ENCODE measurements around the gene WIPF2. TPM values are rescaled to one million over a fixed set of nuclear protein-coding genes. Genes with fewer than 3 reads are reported as not detected.
"Not testable (repeated sequence)": the region's sequence is repeated elsewhere in the genome, so short reads cannot be mapped to it uniquely, and the experiment has no call there.

Gene WIPF2
- polyA plus RNA-seq, 1 donor (not counting 4 experiments of a cell fraction or from before 2014, with no cell fraction given), result 8.5 TPM

GRCh38 chr17:40194821-40195220, 24.3 kb upstream of the WIPF2 start:
- peaks cover 9 to 10% of the 10 kb centered on the region in 2 experiments for H3K36me3 ChIP-seq (ENCODE audit: control insufficient read depth in 2 of 2, extremely low read depth in 1 of 2, insufficient read depth in 2 of 2, low read length in 2 of 2)
- DNase-seq (ENCODE audit: low read depth, low spot score) (no peak), FAIRE-seq (no peak)
- H3K9me3 ChIP-seq (ENCODE audit: control insufficient read depth, low read depth, low read length), result no peaks in the 10 kb centered on the region
- peaks cover 16% of the 10 kb centered on the region for H3K4me1 ChIP-seq (ENCODE audit: control insufficient read depth, extremely low read depth, insufficient read depth, low read length)
- no peak overlapping the region for H2AFZ ChIP-seq (ENCODE audit: control insufficient read depth, low read length)
- no peak for TF ChIP-seq EZH2 (IDR thresholded peaks at IDR 0.05; ENCODE audit: low read length)
- TF ChIP-seq CTCF (optimal IDR thresholded peaks at IDR 0.05 in 1 of 3, IDR thresholded peaks at IDR 0.05 in 1 of 3, conservative IDR thresholded peaks at IDR 0.05 in 1 of 3; ENCODE audit: extremely low read depth in 1 of 3, insufficient read depth in 2 of 3, low read length in 3 of 3), result no peak
- no peak overlapping the region for H3K4me2 ChIP-seq (ENCODE audit: control insufficient read depth, extremely low read depth, insufficient read depth, low read depth, low read length)
- no peak overlapping the region for H3K4me3 ChIP-seq (ENCODE audit: control insufficient read depth in 2 of 3, extremely low read depth in 1 of 3, insufficient read depth in 2 of 3, low read depth in 1 of 3, low read length in 3 of 3)
- H3K27me3 ChIP-seq (ENCODE audit: control insufficient read depth, extremely low read depth, insufficient read depth, low read length), result no peaks in the 10 kb centered on the region
- H3K79me2 ChIP-seq (ENCODE audit: control insufficient read depth, insufficient read depth, low read length), result no peaks in the 10 kb centered on the region
- dilution Hi-C loops (cut with MboI; ENCODE audit: extremely low pct_ligation_motif_present, low sequenced_read_pairs), result no loop called here
- H4K20me1 ChIP-seq (ENCODE audit: control insufficient read depth, extremely low read depth, insufficient read depth, low read length), result no peaks in the 10 kb centered on the region
- no peak overlapping the region for H3K9ac ChIP-seq (ENCODE audit: control insufficient read depth, extremely low read depth, insufficient read depth, low read length)
- H3K27ac ChIP-seq (ENCODE audit: control insufficient read depth, insufficient read depth, low read length), result no peak overlapping the region
- no peaks in the 10 kb centered on the region for H3K9me1 ChIP-seq (ENCODE audit: control insufficient read depth, extremely low read depth, insufficient read depth, low read length)

- Histone ChIP-seq H4K20me1 (ENCODE audit: control insufficient read depth, extremely low read depth, insufficient read depth, low read length) (no peaks in the 10 kb centered on the region), H3K27me3 (ENCODE audit: control insufficient read depth, extremely low read depth, insufficient read depth, low read length) (no peaks in the 10 kb centered on the region), H3K27ac (ENCODE audit: control insufficient read depth, insufficient read depth, low read length) (no peak overlapping the region), H3K9me1 (ENCODE audit: control insufficient read depth, extremely low read depth, insufficient read depth, low read length) (no peaks in the 10 kb centered on the region), H3K9ac (ENCODE audit: control insufficient read depth, extremely low read depth, insufficient read depth, low read length) (no peak overlapping the region), H3K36me3 (ENCODE audit: control insufficient read depth in 2 of 2, extremely low read depth in 1 of 2, insufficient read depth in 2 of 2, low read length in 2 of 2) (peaks cover 3 to 9% of the 10 kb centered on the region in 2 experiments), H3K4me3 (ENCODE audit: control insufficient read depth in 2 of 3, extremely low read depth in 1 of 3, insufficient read depth in 2 of 3, low read depth in 1 of 3, low read length in 3 of 3) (no peak overlapping the region), H3K4me2 (ENCODE audit: control insufficient read depth, extremely low read depth, insufficient read depth, low read depth, low read length) (no peak overlapping the region), H3K9me3 (ENCODE audit: control insufficient read depth, low read depth, low read length) (no peaks in the 10 kb centered on the region), H3K79me2 (ENCODE audit: control insufficient read depth, insufficient read depth, low read length) (no peaks in the 10 kb centered on the region), H2AFZ (ENCODE audit: control insufficient read depth, low read length) (no peak overlapping the region), H3K4me1 (ENCODE audit: control insufficient read depth, extremely low read depth, insufficient read depth, low read length) (peaks cover 11% of the 10 kb centered on the region)
- TF ChIP-seq CTCF (optimal IDR thresholded peaks at IDR 0.05 in 1 of 3, IDR thresholded peaks at IDR 0.05 in 1 of 3, conservative IDR thresholded peaks at IDR 0.05 in 1 of 3; ENCODE audit: extremely low read depth in 1 of 3, insufficient read depth in 2 of 3, low read length in 3 of 3) (no peak), EZH2 (IDR thresholded peaks at IDR 0.05; ENCODE audit: low read length) (no peak)
- dilution Hi-C loops (cut with MboI; ENCODE audit: extremely low pct_ligation_motif_present, low sequenced_read_pairs), result no loop called here
- DNase-seq (ENCODE audit: low read depth, low spot score), result no peak
- no peak for FAIRE-seq
Measured at GRCh38 chr17:40197550-40197949, 21.6 kb upstream of the WIPF2 start.

GRCh38 chr17:40197965-40198456, 21.1 kb upstream of the WIPF2 start:
- H3K4me2 ChIP-seq (ENCODE audit: control insufficient read depth, extremely low read depth, insufficient read depth, low read depth, low read length); DNase-seq (ENCODE audit: low read depth, low spot score); H3K4me3 ChIP-seq (ENCODE audit: control insufficient read depth in 2 of 3, extremely low read depth in 1 of 3, insufficient read depth in 2 of 3, low read depth in 1 of 3, low read length in 3 of 3); H2AFZ ChIP-seq (ENCODE audit: control insufficient read depth, low read length); H3K9ac ChIP-seq (ENCODE audit: control insufficient read depth, extremely low read depth, insufficient read depth, low read length); H3K27me3 ChIP-seq (ENCODE audit: control insufficient read depth, extremely low read depth, insufficient read depth, low read length); H3K9me1 ChIP-seq (ENCODE audit: control insufficient read depth, extremely low read depth, insufficient read depth, low read length); H3K27ac ChIP-seq (ENCODE audit: control insufficient read depth, insufficient read depth, low read length); H3K36me3 ChIP-seq (ENCODE audit: control insufficient read depth in 2 of 2, extremely low read depth in 1 of 2, insufficient read depth in 2 of 2, low read length in 2 of 2); H4K20me1 ChIP-seq (ENCODE audit: control insufficient read depth, extremely low read depth, insufficient read depth, low read length); H3K9me3 ChIP-seq (ENCODE audit: control insufficient read depth, low read depth, low read length); FAIRE-seq; dilution Hi-C loops (cut with MboI; ENCODE audit: extremely low pct_ligation_motif_present, low sequenced_read_pairs); H3K79me2 ChIP-seq (ENCODE audit: control insufficient read depth, insufficient read depth, low read length): not testable (repeated sequence)
- peaks cover 11% of the 10 kb centered on the region for H3K4me1 ChIP-seq (ENCODE audit: control insufficient read depth, extremely low read depth, insufficient read depth, low read length)

Data from keratinocyte (primary cell).